Right atrium auricular region (tissue), 2 donors: Measurements from ENCODE around the gene VASH2. TPM values are rescaled to one million over a fixed set of nuclear protein-coding genes. Genes with fewer than 3 reads are reported as not detected.
"Not testable (repeated sequence)": the region's sequence is repeated elsewhere in the genome, so short reads cannot be mapped to it uniquely, and the experiment has no call there.

ENCODE experiments used
- DNase-seq: peaks from one replicate; pipeline ENCODE4 v3.0.0-alpha.2; 2019; ENCODE audit warnings: low spot score
- H3K27ac ChIP-seq, 2 donors: fragments of 200-600 bp; sonication (generic); 1 replicate in 1 of 2; 2 replicates in 1 of 2; pipeline ENCODE4 v1.5.1; 2016 to 2019
- H3K27me3 ChIP-seq, 2 donors: fragments of 200-600 bp; sonication (generic); one replicate each; pipeline versions ENCODE4 v1.5.1 to v1.6.0; 2017 to 2019
- H3K36me3 ChIP-seq: fragments of 200-600 bp; sonication (generic); one replicate; pipeline ENCODE4 v1.5.1; 2016
- H3K4me1 ChIP-seq, 2 donors: fragments of 200-600 bp; sonication (generic); one replicate each; pipeline versions ENCODE4 v1.5.1 to v1.6.0; 2017 to 2019
- H3K4me3 ChIP-seq, 2 donors: fragments of 200-600 bp; sonication (generic); 1 replicate in 1 of 2; 2 replicates in 1 of 2; pipeline ENCODE4 v1.5.1; 2017 to 2019; ENCODE audit warnings: mild to moderate bottlenecking in 1 of 2, moderate library complexity in 1 of 2
- H3K9me3 ChIP-seq, 2 donors: fragments of 200-600 bp; sonication (generic); one replicate each; pipeline ENCODE4 v1.5.1; 2019
- CTCF ChIP-seq, 2 donors: fragments of 200-600 bp; sonication (generic); IDR thresholded peaks; one replicate each; pipeline ENCODE4 v1.5.1; 2019; ENCODE audit warnings: antibody characterized with exemption in 2 of 2
- total RNA-seq, 2 donors: library from RNA; depleted of rRNA; stranded (reverse); fragments of >200 nt; gene quantifications; one replicate each; pipeline ENCODE4 v1.1.0, GENCODE V29; 2016

The VASH2 gene
- total RNA-seq, 2 donors from 2014 or later = 0.47 to 0.82 TPM

GRCh38 chr1:212986551-212986950 is 36.2 kb downstream of the VASH2 start:
- DNase-seq = no peak
- H3K36me3 ChIP-seq = no peaks in the 10 kb centered on the region
- H3K27ac ChIP-seq = no peak overlapping the region
- H3K4me1 ChIP-seq = peaks cover 0 to 21% of the 10 kb centered on the region in 2 donors
- no peaks in the 10 kb centered on the region for H3K27me3 ChIP-seq
- H3K9me3 ChIP-seq = no peaks in the 10 kb centered on the region
- H3K4me3 ChIP-seq = no peak overlapping the region
- no peak for TF ChIP-seq CTCF (IDR thresholded peaks at IDR 0.05)

- Histone ChIP-seq H3K4me1 (peaks cover 0 to 8% of the 10 kb centered on the region in 2 donors), H3K27ac (no peak overlapping the region), H3K4me3 (no peak overlapping the region), H3K36me3 (peaks cover 7% of the 10 kb centered on the region), H3K27me3 (no peaks in the 10 kb centered on the region), H3K9me3 (no peaks in the 10 kb centered on the region)
- no peak for DNase-seq
- TF ChIP-seq CTCF (IDR thresholded peaks at IDR 0.05) = no peak
These were observed 37.5 kb downstream of the VASH2 start for GRCh38 chr1:212987702-212988322.

- Histone ChIP-seq H3K36me3 (peaks cover 17% of the 10 kb centered on the region), H3K4me3 (no peak overlapping the region), H3K4me1 (peaks cover 0 to 8% of the 10 kb centered on the region in 2 donors), H3K27me3 (no peaks in the 10 kb centered on the region), H3K9me3 (no peaks in the 10 kb centered on the region), H3K27ac (no peak overlapping the region)
- DNase-seq = no peak
- TF ChIP-seq CTCF (IDR thresholded peaks at IDR 0.05) = no peak
These were observed 39.9 kb downstream of the VASH2 start for GRCh38 chr1:212990276-212990675.

GRCh38 chr1:212993960-212994359 is 43.6 kb downstream of the VASH2 start:
- H3K27me3 ChIP-seq, H3K4me1 ChIP-seq, DNase-seq, H3K9me3 ChIP-seq, H3K27ac ChIP-seq, H3K4me3 ChIP-seq: not testable (repeated sequence)
- peaks cover 42% of the 10 kb centered on the region for H3K36me3 ChIP-seq

GRCh38 chr1:212994926-212995325 is 44.6 kb downstream of the VASH2 start:
- H3K36me3 ChIP-seq = peaks cover 52% of the 10 kb centered on the region
- TF ChIP-seq CTCF (IDR thresholded peaks at IDR 0.05) = no peak
- no peaks in the 10 kb centered on the region for H3K9me3 ChIP-seq
- H3K27ac ChIP-seq = no peak overlapping the region
- no peaks in the 10 kb centered on the region for H3K27me3 ChIP-seq
- no peak overlapping the region for H3K4me3 ChIP-seq
- H3K4me1 ChIP-seq = peaks cover 0 to 8% of the 10 kb centered on the region in 2 donors
- DNase-seq = no peak

- DNase-seq = no peak
- no peak overlapping the region for H3K4me3 ChIP-seq
- H3K9me3 ChIP-seq = no peaks in the 10 kb centered on the region
- H3K27me3 ChIP-seq = no peaks in the 10 kb centered on the region
- H3K36me3 ChIP-seq = peaks cover 52% of the 10 kb centered on the region
- no peak for TF ChIP-seq CTCF (IDR thresholded peaks at IDR 0.05)
- H3K27ac ChIP-seq = no peak overlapping the region
- H3K4me1 ChIP-seq = no peaks in the 10 kb centered on the region
These were observed 52.9 kb downstream of the VASH2 start for GRCh38 chr1:213003256-213003655.
